Measurements from ENCODE around the gene SPNS3.

DNA sequence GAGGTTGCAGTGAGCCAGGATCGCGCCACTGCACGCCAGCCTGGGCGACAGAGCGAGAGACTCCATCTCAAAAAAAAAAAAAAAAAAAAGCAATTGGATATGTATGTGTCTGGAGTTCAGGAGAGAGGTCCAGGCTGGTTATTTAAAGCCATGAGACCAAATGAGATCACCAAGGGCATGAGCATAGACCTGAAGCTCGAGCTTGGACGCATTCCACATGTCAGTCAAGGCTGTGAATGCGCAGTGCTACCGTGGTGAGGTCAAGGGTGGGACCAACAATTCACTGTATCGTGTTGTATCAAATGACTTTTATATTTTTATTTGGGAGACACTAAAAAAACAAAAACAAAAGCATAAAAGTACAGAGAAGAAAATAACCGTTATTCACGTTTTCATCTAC lies 35.8 kb downstream of the SPNS3 start:
- TF ChIP-seq, protein P1, sequence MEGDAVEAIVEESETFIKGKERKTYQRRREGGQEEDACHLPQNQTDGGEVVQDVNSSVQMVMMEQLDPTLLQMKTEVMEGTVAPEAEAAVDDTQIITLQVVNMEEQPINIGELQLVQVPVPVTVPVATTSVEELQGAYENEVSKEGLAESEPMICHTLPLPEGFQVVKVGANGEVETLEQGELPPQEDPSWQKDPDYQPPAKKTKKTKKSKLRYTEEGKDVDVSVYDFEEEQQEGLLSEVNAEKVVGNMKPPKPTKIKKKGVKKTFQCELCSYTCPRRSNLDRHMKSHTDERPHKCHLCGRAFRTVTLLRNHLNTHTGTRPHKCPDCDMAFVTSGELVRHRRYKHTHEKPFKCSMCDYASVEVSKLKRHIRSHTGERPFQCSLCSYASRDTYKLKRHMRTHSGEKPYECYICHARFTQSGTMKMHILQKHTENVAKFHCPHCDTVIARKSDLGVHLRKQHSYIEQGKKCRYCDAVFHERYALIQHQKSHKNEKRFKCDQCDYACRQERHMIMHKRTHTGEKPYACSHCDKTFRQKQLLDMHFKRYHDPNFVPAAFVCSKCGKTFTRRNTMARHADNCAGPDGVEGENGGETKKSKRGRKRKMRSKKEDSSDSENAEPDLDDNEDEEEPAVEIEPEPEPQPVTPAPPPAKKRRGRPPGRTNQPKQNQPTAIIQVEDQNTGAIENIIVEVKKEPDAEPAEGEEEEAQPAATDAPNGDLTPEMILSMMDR (IDR thresholded peaks at IDR 0.05; ENCODE audit: low read depth, low read length, poor library complexity, severe bottlenecking), result no peak
- no peak for TF ChIP-seq EZH2phosphoT487 (IDR thresholded peaks at IDR 0.05; ENCODE audit: borderline replicate concordance, low read length)

Measured in DOHH2 (cell line).